Measurements from ENCODE around the gene GIMAP2. TPM values are rescaled to one million over a fixed set of nuclear protein-coding genes. Genes with fewer than 3 reads are reported as not detected.

GIMAP2 gene
- total and polyA plus RNA-seq, 9 of the 15 experiments (the other 6 are each of a cell fraction or from before 2014, with no cell fraction given) = 0.37 to 1.8 (median 1.2) TPM

GRCh38 chr7:150695654-150696053, 10.1 kb downstream of the GIMAP2 start:
- ATAC-seq = no peak
- POLR2A ChIA-PET = no interaction called here
- Histone ChIP-seq H3K36me3 (ENCODE audit: control insufficient read depth, insufficient read depth, low read length) (no peaks in the 10 kb centered on the region), H3K4me3 (no peak overlapping the region), H3K27ac (ENCODE audit: extremely low read depth, low read depth, low read length) (no peak overlapping the region), H3K9me3 (replicated peaks; ENCODE audit: control insufficient read depth, insufficient read depth, low read depth, low read length) (no peaks in the 10 kb centered on the region), H3K4me1 (replicated peaks in 1 of 2; ENCODE audit: control insufficient read depth in 2 of 2, insufficient read depth in 2 of 2, low read length in 2 of 2) (no peaks in the 10 kb centered on the region), H3K9me1 (ENCODE audit: control insufficient read depth, insufficient read depth, low read length) (no peaks in the 10 kb centered on the region), H2AFZ (ENCODE audit: low read depth, low read length) (no peak overlapping the region), H3K27me3 (ENCODE audit: control insufficient read depth in 2 of 2, insufficient read depth in 2 of 2, low read length in 2 of 2) (peaks cover 4 to 7% of the 10 kb centered on the region in 2 experiments; a peak in 2 of 5 replicates), H3K4me2 (ENCODE audit: insufficient read depth, low read length) (no peak overlapping the region), H3K9ac (ENCODE audit: insufficient read depth in 1 of 2, low read depth in 2 of 2, low read length in 2 of 2) (no peak overlapping the region), H4K20me1 (replicated peaks; ENCODE audit: control insufficient read depth, insufficient read depth, low read length) (no peaks in the 10 kb centered on the region), H3K79me2 (ENCODE audit: control insufficient read depth, insufficient read depth, low read length) (no peaks in the 10 kb centered on the region)
- CTCF ChIA-PET (ENCODE audit: low intra/inter-chr PET ratio) = no interaction called here
- WGBS (ENCODE audit: insufficient coverage, low coverage, missing lambda C conversion rate) = 0% methylated on average over 2 of the region's 2 CpGs
- no peak for FAIRE-seq
- intact Hi-C loops (cut with micrococcal nuclease) (no loop called here), in situ Hi-C loops (cut with MboI) (no loop called here)
- no peak for DNase-seq (ENCODE audit: extremely low read depth in 1 of 4, low spot score in 3 of 4)
- no peak for TF ChIP-seq ZNF644 (tag; IDR thresholded peaks at IDR 0.05; ENCODE audit: low read depth)
- no peak for TF ChIP-seq PHF20 (IDR thresholded peaks at IDR 0.05; ENCODE audit: partially characterized antibody)
- no peak for TF ChIP-seq SOX6 (IDR thresholded peaks at IDR 0.05)
- no peak for TF ChIP-seq POLR3A (IDR thresholded peaks at IDR 0.05; ENCODE audit: borderline replicate concordance, extremely low read depth, insufficient read depth, insufficient read length)
- no peak for TF ChIP-seq ADNP (tag; IDR thresholded peaks at IDR 0.05)
- no peak for TF ChIP-seq SLC30A9 (CRISPR knock-in tag; IDR thresholded peaks at IDR 0.05)
- TF ChIP-seq TCFL5 (CRISPR knock-in tag; conservative IDR thresholded peaks at IDR 0.05) = no peak
- TF ChIP-seq TCF7L2 (IDR thresholded peaks at IDR 0.05; ENCODE audit: low read depth, low read length) = no peak
- no peak for TF ChIP-seq JUNB (CRISPR knock-in tag; conservative IDR thresholded peaks at IDR 0.05)
- no peak for TF ChIP-seq ZNF507 (tag; conservative IDR thresholded peaks at IDR 0.05)
- TF ChIP-seq ZNF785 (CRISPR knock-in tag; IDR thresholded peaks at IDR 0.05) = no peak
- TF ChIP-seq NFIC (IDR thresholded peaks at IDR 0.05) = no peak
- TF ChIP-seq TCF15 (CRISPR knock-in tag; IDR thresholded peaks at IDR 0.05) = no peak
- TF ChIP-seq, protein P1, sequence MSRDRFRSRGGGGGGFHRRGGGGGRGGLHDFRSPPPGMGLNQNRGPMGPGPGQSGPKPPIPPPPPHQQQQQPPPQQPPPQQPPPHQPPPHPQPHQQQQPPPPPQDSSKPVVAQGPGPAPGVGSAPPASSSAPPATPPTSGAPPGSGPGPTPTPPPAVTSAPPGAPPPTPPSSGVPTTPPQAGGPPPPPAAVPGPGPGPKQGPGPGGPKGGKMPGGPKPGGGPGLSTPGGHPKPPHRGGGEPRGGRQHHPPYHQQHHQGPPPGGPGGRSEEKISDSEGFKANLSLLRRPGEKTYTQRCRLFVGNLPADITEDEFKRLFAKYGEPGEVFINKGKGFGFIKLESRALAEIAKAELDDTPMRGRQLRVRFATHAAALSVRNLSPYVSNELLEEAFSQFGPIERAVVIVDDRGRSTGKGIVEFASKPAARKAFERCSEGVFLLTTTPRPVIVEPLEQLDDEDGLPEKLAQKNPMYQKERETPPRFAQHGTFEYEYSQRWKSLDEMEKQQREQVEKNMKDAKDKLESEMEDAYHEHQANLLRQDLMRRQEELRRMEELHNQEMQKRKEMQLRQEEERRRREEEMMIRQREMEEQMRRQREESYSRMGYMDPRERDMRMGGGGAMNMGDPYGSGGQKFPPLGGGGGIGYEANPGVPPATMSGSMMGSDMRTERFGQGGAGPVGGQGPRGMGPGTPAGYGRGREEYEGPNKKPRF (IDR thresholded peaks at IDR 0.05; ENCODE audit: low read depth, low read length) = no peak
- no peak for TF ChIP-seq MTA2 (IDR thresholded peaks at IDR 0.05; ENCODE audit: low read depth)
- TF ChIP-seq NBN (IDR thresholded peaks at IDR 0.05; ENCODE audit: low read depth) = no peak
- BruUV-seq (replicated peaks) = no TSS peak

All from K562 (cell line).